OCI-LY7 (cell line): ENCODE data around the gene GPR27.

Experiments
- EZH2phosphoT487 ChIP-seq: fragments of 200-600 bp; sonication (generic); IDR thresholded peaks from 2 replicates; pipeline ENCODE4 v1.6.1; 2018; ENCODE audit warnings: low read depth, borderline replicate concordance, mild to moderate bottlenecking, mixed run types, antibody characterized with exemption, low read length, moderate library complexity, mixed read lengths
- TF ChIP-seq, protein P1 (sequence below): fragments of 200-600 bp; sonication (generic); conservative IDR thresholded peaks from 2 replicates; pipeline ENCODE4 v1.5.1; 2014; ENCODE audit warnings: mild to moderate bottlenecking, antibody characterized with exemption, low read length, moderate library complexity, mixed read lengths

DNA sequence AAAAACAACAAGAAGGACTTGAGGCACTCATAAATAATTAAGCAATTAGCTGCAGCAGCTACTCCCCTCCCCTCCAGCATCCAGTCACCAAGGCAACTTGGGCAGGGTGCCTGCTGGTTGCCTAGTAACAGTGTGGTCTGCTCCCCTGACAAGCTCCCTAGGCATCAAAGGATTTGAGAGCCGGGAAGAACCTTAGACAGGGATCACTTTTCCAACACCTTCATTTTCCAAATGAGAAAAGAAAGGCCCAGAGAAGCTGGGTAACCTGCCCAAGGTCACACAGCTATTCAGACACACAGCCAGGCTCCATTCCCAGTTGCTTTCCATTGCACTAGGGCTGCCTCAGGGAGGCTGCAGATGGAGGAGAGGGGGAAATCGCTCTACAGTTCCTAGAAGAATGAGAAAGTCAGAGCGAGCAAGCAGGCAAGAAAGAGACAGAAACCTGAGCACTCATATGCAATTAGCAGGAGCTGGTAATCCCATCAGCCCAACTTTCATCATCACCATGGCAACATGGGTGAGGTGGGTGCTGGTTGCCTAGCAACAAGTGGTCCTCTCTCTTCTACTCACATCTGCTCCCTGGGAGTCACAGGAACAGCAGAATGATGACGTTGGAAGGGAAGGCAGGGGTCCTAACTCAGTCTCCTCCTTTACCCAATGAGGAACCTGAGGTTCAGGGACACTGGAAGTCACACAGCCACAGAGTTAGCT, 24.9 kb upstream of the GPR27 start:
- TF ChIP-seq, protein P1, sequence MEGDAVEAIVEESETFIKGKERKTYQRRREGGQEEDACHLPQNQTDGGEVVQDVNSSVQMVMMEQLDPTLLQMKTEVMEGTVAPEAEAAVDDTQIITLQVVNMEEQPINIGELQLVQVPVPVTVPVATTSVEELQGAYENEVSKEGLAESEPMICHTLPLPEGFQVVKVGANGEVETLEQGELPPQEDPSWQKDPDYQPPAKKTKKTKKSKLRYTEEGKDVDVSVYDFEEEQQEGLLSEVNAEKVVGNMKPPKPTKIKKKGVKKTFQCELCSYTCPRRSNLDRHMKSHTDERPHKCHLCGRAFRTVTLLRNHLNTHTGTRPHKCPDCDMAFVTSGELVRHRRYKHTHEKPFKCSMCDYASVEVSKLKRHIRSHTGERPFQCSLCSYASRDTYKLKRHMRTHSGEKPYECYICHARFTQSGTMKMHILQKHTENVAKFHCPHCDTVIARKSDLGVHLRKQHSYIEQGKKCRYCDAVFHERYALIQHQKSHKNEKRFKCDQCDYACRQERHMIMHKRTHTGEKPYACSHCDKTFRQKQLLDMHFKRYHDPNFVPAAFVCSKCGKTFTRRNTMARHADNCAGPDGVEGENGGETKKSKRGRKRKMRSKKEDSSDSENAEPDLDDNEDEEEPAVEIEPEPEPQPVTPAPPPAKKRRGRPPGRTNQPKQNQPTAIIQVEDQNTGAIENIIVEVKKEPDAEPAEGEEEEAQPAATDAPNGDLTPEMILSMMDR, result no peak
- no peak for TF ChIP-seq EZH2phosphoT487
